ENCODE results near the gene OCA2. TPM values are rescaled to one million over a fixed set of nuclear protein-coding genes. Genes with fewer than 3 reads are reported as not detected.

The OCA2 gene
- total and polyA plus RNA-seq, 2 of the 8 experiments (the other 6 are each of a cell fraction or from before 2014, with no cell fraction given) = 0.20 TPM

DNA sequence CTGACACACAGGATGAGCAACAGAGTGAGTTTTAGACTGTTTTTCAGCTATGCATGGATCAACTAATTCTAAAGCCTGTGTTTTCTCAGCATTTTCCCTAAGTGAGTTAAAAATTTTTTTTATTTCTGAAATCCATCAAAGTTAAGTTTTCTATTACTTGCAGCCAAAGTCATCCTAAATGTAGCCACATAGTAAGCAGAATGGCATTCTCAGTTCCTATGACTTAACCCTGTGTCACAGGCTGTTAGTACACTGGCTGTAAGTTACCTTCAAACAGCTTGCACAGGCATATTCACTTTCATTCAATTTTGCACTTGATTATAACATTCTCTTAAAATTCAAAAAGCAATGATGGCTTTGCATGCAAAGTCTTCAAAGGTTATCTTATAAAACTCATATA lies 368.2 kb downstream of the OCA2 start:
- H2BK15ac ChIP-seq (ENCODE audit: low read length) = no peak overlapping the region
- H4K8ac ChIP-seq (ENCODE audit: extremely low read depth, insufficient read depth, low read length) = no peak overlapping the region
- no peak overlapping the region for H3K4me3 ChIP-seq (ENCODE audit: extremely low read depth in 1 of 4, insufficient read depth in 2 of 4, low read depth in 3 of 4, low read length in 4 of 4)
- no peak overlapping the region for H3K23ac ChIP-seq (ENCODE audit: insufficient read length)
- DNase-seq (ENCODE audit: low read depth in 1 of 2, low spot score in 2 of 2) (no peak), FAIRE-seq (no peak)
- H3K4me2 ChIP-seq (ENCODE audit: insufficient read depth in 1 of 2, low read depth in 2 of 2, low read length in 2 of 2) = no peak overlapping the region
- H3K79me2 ChIP-seq (ENCODE audit: control insufficient read depth in 1 of 2, insufficient read depth in 2 of 2, low read length in 2 of 2) = no peaks in the 10 kb centered on the region
- H3K9ac ChIP-seq (replicated peaks in 1 of 4; ENCODE audit: extremely low read depth in 1 of 4, low read depth in 3 of 4, low read length in 3 of 4) = no peak overlapping the region
- no peak overlapping the region for H3K18ac ChIP-seq (ENCODE audit: extremely low read depth, low read length)
- H3K27me3 ChIP-seq (replicated peaks in 1 of 4; ENCODE audit: control insufficient read depth in 3 of 4, extremely low read depth in 1 of 4, insufficient read depth in 3 of 4, low read length in 3 of 4) = no peaks in the 10 kb centered on the region
- H3K4me1 ChIP-seq (replicated peaks in 1 of 4; ENCODE audit: control insufficient read depth in 3 of 4, insufficient read depth in 4 of 4, low read length in 3 of 4) = no peaks in the 10 kb centered on the region; a peak in 1 of 7 replicates
- H4K91ac ChIP-seq (replicated peaks; ENCODE audit: insufficient read length, low read length) = no peak overlapping the region
- no peak overlapping the region for H3K14ac ChIP-seq (ENCODE audit: insufficient read length)
- no peak overlapping the region for H3K56ac ChIP-seq (replicated peaks; ENCODE audit: insufficient read length, low read depth, low read length)
- POLR2A ChIA-PET (ENCODE audit: partially characterized antibody) = no interaction called here
- no peak overlapping the region for H2AFZ ChIP-seq (ENCODE audit: low read length)
- no peak overlapping the region for H3K4ac ChIP-seq (replicated peaks; ENCODE audit: insufficient read length, low read depth, low read length)
- H3K27ac ChIP-seq (ENCODE audit: low read depth, low read length) = no peak overlapping the region
- H2AK5ac ChIP-seq (ENCODE audit: low read depth, low read length) = no peak overlapping the region
- no peaks in the 10 kb centered on the region for H3K36me3 ChIP-seq (ENCODE audit: control insufficient read depth in 2 of 4, insufficient read depth in 4 of 4, low read length in 3 of 4)
- no peak overlapping the region for H4K5ac ChIP-seq (ENCODE audit: insufficient read length, low read depth, low read length)
- peaks cover 0 to 4% of the 10 kb centered on the region in 2 experiments; a peak in 2 of 4 replicates for H3K9me3 ChIP-seq (ENCODE audit: insufficient read depth in 2 of 2, low read depth in 1 of 2, low read length in 1 of 2)
- H3K79me1 ChIP-seq (ENCODE audit: low read depth, low read length) = no peaks in the 10 kb centered on the region
- no peak overlapping the region for H2BK20ac ChIP-seq (ENCODE audit: low read length)
- CTCF ChIA-PET (ENCODE audit: partially characterized antibody) = interaction anchor here (1.8 kb wide), 1 partner anchor 15 kb away, joined by 5 read pairs; no protein-coding TSS in a partner anchor
- H2BK12ac ChIP-seq (ENCODE audit: low read depth, low read length) = no peak overlapping the region
- H2BK120ac ChIP-seq (replicated peaks; ENCODE audit: low read depth, low read length) = no peak overlapping the region
- H3K23me2 ChIP-seq (ENCODE audit: low read depth, low read length) = no peaks in the 10 kb centered on the region
- H2BK5ac ChIP-seq (ENCODE audit: low read depth, low read length) = no peak overlapping the region
- no peaks in the 10 kb centered on the region for H4K20me1 ChIP-seq (replicated peaks in 1 of 2; ENCODE audit: control insufficient read depth in 1 of 2, insufficient read depth in 2 of 2, low read length in 2 of 2)
- no peak for TF ChIP-seq CTBP2 (IDR thresholded peaks at IDR 0.05; ENCODE audit: borderline replicate concordance, insufficient read depth, insufficient read length, low read length)
- no peak for TF ChIP-seq CBX8 (IDR thresholded peaks at IDR 0.05; ENCODE audit: borderline replicate concordance, low read depth, low read length)
- TF ChIP-seq BRCA1 (IDR thresholded peaks at IDR 0.05; ENCODE audit: low read depth, low read length) = no peak
- TF ChIP-seq, protein P1, sequence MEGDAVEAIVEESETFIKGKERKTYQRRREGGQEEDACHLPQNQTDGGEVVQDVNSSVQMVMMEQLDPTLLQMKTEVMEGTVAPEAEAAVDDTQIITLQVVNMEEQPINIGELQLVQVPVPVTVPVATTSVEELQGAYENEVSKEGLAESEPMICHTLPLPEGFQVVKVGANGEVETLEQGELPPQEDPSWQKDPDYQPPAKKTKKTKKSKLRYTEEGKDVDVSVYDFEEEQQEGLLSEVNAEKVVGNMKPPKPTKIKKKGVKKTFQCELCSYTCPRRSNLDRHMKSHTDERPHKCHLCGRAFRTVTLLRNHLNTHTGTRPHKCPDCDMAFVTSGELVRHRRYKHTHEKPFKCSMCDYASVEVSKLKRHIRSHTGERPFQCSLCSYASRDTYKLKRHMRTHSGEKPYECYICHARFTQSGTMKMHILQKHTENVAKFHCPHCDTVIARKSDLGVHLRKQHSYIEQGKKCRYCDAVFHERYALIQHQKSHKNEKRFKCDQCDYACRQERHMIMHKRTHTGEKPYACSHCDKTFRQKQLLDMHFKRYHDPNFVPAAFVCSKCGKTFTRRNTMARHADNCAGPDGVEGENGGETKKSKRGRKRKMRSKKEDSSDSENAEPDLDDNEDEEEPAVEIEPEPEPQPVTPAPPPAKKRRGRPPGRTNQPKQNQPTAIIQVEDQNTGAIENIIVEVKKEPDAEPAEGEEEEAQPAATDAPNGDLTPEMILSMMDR (IDR thresholded peaks at IDR 0.05; ENCODE audit: control extremely low read depth in 1 of 3, insufficient read depth in 1 of 3, low read depth in 1 of 3, low read length in 3 of 3) = no peak
- no peak for TF ChIP-seq SP1 (IDR thresholded peaks at IDR 0.05; ENCODE audit: low read depth, low read length)
- no peak for TF ChIP-seq POLR2AphosphoS5 (IDR thresholded peaks at IDR 0.05; ENCODE audit: low read depth, low read length)
- TF ChIP-seq, protein P2, sequence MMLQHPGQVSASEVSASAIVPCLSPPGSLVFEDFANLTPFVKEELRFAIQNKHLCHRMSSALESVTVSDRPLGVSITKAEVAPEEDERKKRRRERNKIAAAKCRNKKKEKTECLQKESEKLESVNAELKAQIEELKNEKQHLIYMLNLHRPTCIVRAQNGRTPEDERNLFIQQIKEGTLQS (IDR thresholded peaks at IDR 0.05; ENCODE audit: insufficient read depth, low read depth, low read length) = no peak
- no peak for TF ChIP-seq ASH2L (IDR thresholded peaks at IDR 0.05; ENCODE audit: low read length)
- no peak for TF ChIP-seq KDM1A (IDR thresholded peaks at IDR 0.05; ENCODE audit: borderline replicate concordance, low read length)
- TF ChIP-seq SUZ12 (IDR thresholded peaks at IDR 0.05; ENCODE audit: low read length) = no peak
- TF ChIP-seq, protein P3, sequence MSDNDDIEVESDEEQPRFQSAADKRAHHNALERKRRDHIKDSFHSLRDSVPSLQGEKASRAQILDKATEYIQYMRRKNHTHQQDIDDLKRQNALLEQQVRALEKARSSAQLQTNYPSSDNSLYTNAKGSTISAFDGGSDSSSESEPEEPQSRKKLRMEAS (IDR thresholded peaks at IDR 0.05) = no peak

Measured in H1 (cell line).